Esophagus (tissue), 2 donors: ENCODE results near the gene SVBP. TPM values are rescaled to one million over a fixed set of nuclear protein-coding genes. Genes with fewer than 3 reads are reported as not detected.
A peak's percentile ranks its signal among the peaks of the same experiment; 100 is the strongest.

ENCODE experiments used
- H3K27ac ChIP-seq, 2 donors: one replicate each; pipeline ENCODE4 v1.5.1; 2013; ENCODE audit warnings: low read depth in 2 of 2, mild to moderate bottlenecking in 2 of 2, inconsistent platforms in 1 of 2, low read length in 1 of 2, moderate library complexity in 1 of 2
- H3K27me3 ChIP-seq, 2 donors: one replicate each; pipeline ENCODE4 v1.6.1; 2013; ENCODE audit warnings: low read length in 2 of 2, control low read depth in 1 of 2, mild to moderate bottlenecking in 1 of 2; ENCODE audit not compliant: insufficient read depth in 2 of 2, control insufficient read depth in 1 of 2
- H3K36me3 ChIP-seq, 2 donors: one replicate each; pipeline ENCODE4 v1.6.1; 2013; ENCODE audit warnings: low read length in 1 of 2; ENCODE audit not compliant: control insufficient read depth in 2 of 2, insufficient read depth in 2 of 2
- H3K4me1 ChIP-seq, 2 donors: one replicate each; pipeline ENCODE4 v1.6.1; 2013; ENCODE audit warnings: low read length in 1 of 2; ENCODE audit not compliant: control insufficient read depth in 2 of 2, insufficient read depth in 2 of 2
- H3K4me3 ChIP-seq, 2 donors: one replicate each; pipeline ENCODE4 v1.5.1; 2013; ENCODE audit warnings: low read length in 2 of 2, mild to moderate bottlenecking in 2 of 2, low read depth in 1 of 2, moderate library complexity in 1 of 2
- H3K9me3 ChIP-seq, 2 donors: one replicate each; pipeline ENCODE4 v1.6.1; 2013; ENCODE audit warnings: mild to moderate bottlenecking in 2 of 2, low read depth in 1 of 2, low read length in 1 of 2, moderate library complexity in 1 of 2; ENCODE audit not compliant: control insufficient read depth in 2 of 2, insufficient read depth in 1 of 2
- WGBS, 2 donors: extraction: QIAGEN DNeasy Blood & Tissue Kit; methylation state at CpG; one replicate each; pipeline ENCODE4 v1.1.7; 2013; 5-methylcytosine and 5-hydroxymethylcytosine counted together
- polyA plus RNA-seq, 2 donors: library from polyadenylated mRNA; stranded (reverse); fragments of 200-250 nt; gene quantifications; one replicate each; pipeline ENCODE4 v1.2.3, GENCODE V29; 2013
- donor health status: healthy with polysubstance abuse.
- donor health status: Bipolar disorder and iron deficiency.

SVBP gene
- polyA plus RNA-seq, 2 donors, result 13.3 to 16.7 TPM

- H3K36me3 ChIP-seq, result peaks cover 0 to 7% of the 10 kb centered on the region in 2 donors
- no peak overlapping the region for H3K4me3 ChIP-seq
- no peaks in the 10 kb centered on the region for H3K9me3 ChIP-seq
- H3K4me1 ChIP-seq, result no peaks in the 10 kb centered on the region
- no peak overlapping the region for H3K27ac ChIP-seq
- H3K27me3 ChIP-seq, result no peaks in the 10 kb centered on the region
Observed at GRCh38 chr1:42831273-42831672, 14.1 kb upstream of the SVBP start.

- Histone ChIP-seq H3K27me3 (no peaks in the 10 kb centered on the region), H3K9me3 (no peaks in the 10 kb centered on the region), H3K36me3 (peaks cover 0 to 7% of the 10 kb centered on the region in 2 donors), H3K4me1 (no peaks in the 10 kb centered on the region), H3K27ac (no peak overlapping the region), H3K4me3 (no peak overlapping the region)
- WGBS, 2 donors, result 88 to 92% methylated on average over 17 of the region's 17 CpGs
Observed at GRCh38 chr1:42830631-42831030, 13.4 kb upstream of the SVBP start.

DNA sequence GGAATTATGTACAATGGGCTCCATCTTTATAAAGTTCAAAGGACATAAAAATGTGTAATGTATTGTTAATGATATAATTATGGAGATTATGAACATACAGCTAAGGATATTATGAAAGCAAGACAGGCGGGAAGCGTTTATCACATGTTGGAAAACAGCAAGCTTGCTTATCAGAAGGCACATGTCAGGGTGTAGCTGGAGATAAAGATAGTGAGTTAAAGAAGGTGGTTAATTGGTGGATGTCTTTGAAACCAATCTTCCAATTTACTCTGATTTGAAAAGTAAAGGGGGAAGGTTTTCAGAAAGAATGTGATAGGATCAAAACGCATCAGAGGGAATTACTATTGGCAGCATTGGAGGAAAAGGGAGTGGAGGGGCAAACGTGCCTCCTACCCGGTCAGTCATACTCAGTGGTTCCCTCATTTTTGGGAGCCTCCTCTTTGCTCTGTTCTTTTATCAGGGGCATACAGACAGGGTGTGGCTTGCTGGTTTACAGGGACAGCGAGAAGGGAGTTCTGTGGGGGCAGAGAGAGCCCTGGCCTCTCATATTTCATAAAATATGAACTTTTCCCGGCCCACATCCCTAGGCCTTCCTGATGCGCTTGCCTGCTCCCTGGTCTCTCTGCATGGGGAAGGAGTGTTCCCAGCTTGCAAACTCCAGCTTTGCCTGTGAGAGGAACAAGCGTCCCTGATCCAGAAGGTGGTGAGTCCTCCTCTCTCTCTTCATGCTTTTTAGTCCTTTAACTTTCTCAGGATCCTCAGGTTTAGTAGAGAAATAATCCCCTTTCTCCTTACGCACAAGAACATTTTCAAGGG lies 8.0 kb upstream of the SVBP start:
- no peaks in the 10 kb centered on the region for H3K9me3 ChIP-seq
- peaks cover 0 to 1% of the 10 kb centered on the region in 2 donors for H3K36me3 ChIP-seq
- H3K4me1 ChIP-seq, result no peaks in the 10 kb centered on the region
- no peak overlapping the region for H3K27ac ChIP-seq
- H3K4me3 ChIP-seq, result no peak overlapping the region
- 85 to 86% methylated on average over 10 of the region's 10 CpGs for WGBS, 2 donors
- no peaks in the 10 kb centered on the region for H3K27me3 ChIP-seq

GRCh38 chr1:42824481-42825035 lies 7.4 kb upstream of the SVBP start:
- Histone ChIP-seq H3K36me3 (no peaks in the 10 kb centered on the region), H3K27ac (no peak overlapping the region), H3K27me3 (no peaks in the 10 kb centered on the region), H3K9me3 (no peaks in the 10 kb centered on the region), H3K4me1 (no peaks in the 10 kb centered on the region), H3K4me3 (no peak overlapping the region)
- WGBS, 2 donors, result 97% methylated on average over 4 of the region's 4 CpGs

DNA sequence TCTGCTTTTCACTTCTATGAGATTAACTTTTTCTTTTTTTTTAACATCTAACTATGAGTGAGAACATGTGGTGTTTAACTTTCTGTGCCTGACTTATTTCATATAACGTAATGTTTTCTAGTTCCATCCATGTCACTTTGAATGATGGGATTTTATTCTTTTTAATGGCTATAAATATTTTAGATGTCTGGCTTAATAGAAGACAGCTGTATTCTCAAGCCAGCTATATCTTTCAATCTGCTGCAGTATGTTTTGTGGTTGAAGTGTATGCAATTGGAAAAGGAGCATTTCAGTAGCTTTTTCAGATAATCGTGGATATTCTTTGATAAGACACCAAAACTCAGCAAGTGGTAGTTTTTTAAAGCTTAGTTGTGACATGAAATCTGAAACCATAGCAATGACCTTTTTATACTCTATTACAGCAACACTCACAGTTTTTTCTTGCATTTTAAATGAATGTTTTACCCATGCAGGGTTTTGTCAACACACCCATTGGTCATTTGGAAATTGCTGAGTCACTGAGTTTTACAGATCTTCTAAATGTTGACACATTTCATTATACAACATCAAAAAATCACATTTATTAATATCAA lies 5.7 kb upstream of the SVBP start:
- no peak overlapping the region for H3K27ac ChIP-seq
- no peaks in the 10 kb centered on the region for H3K4me1 ChIP-seq
- no peaks in the 10 kb centered on the region for H3K36me3 ChIP-seq
- H3K9me3 ChIP-seq, result no peaks in the 10 kb centered on the region
- no peak overlapping the region for H3K4me3 ChIP-seq
- no peaks in the 10 kb centered on the region for H3K27me3 ChIP-seq
- WGBS, 2 donors, result 46 to 49% methylated on average over 2 of the region's 2 CpGs

DNA sequence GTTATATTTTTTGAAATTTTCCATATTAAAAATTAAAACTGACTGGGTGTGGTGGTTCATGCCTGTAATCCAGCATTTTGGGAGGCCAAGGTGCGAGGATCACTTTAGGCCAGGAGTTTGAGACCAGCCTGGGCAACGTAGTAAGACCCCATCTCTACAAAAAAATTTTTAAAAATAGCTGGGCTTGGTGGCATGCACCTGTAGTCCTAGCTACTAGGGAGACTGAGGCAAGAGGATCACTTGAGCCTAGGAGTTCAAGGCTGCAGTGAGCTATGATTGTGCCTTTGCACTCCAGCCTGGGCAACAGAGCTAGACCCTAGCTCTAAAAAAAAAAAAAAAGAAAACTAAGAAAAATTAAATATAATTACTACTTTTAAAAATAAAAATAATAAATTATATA lies 4.5 kb upstream of the SVBP start:
- 94 to 98% methylated on average over 2 of the region's 2 CpGs for WGBS, 2 donors
- Histone ChIP-seq H3K9me3 (no peaks in the 10 kb centered on the region), H3K4me3 (no peak overlapping the region), H3K36me3 (no peaks in the 10 kb centered on the region), H3K4me1 (no peaks in the 10 kb centered on the region), H3K27me3 (no peaks in the 10 kb centered on the region), H3K27ac (no peak overlapping the region)

DNA sequence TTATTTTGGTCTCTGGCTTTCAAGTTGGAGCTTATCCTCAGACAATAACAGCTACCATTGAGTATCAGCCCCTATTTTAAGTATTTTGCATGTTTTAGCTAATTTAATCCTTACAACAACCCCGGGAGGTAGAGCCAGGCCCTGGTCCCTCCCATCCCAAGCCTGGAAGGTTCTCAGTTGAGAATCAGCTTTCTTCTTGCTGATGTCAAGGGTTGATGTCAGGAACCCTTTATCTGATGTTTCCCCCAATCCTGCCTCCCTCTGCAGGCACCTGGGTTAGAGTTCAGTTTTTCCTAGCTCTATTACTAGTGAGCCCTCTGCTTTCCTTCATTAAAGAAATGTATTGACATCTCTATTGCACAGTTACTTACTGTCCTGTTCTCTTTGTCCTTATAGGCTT lies 3.6 kb upstream of the SVBP start:
- no peak overlapping the region for H3K4me3 ChIP-seq
- H3K36me3 ChIP-seq, result no peaks in the 10 kb centered on the region
- 50 to 61% methylated on average over 1 of the region's 1 CpG for WGBS, 2 donors
- no peaks in the 10 kb centered on the region for H3K9me3 ChIP-seq
- no peak overlapping the region for H3K27ac ChIP-seq
- H3K4me1 ChIP-seq, result peaks cover 0 to 5% of the 10 kb centered on the region in 2 donors
- H3K27me3 ChIP-seq, result no peaks in the 10 kb centered on the region

DNA sequence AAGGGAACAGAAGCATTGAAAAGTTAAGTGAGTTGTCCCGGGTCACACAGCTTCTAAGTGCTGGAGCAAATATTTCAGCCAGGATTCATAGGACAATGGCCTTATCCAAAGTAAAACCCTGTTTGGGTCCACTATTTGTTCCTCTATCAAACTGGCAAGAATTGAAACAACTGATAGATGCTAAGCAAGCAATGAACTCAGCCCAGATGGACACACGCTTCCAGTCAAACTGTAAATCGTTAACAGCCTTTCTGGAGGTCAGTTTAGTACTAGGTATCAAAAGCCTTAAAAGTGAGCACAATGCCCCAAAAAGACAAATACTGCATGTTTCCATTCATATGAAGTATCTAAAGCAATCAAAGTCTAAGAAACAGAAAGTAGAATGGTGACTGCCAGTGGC lies 779 bp upstream of the SVBP start:
- Histone ChIP-seq H3K9me3 (no peaks in the 10 kb centered on the region), H3K27me3 (no peaks in the 10 kb centered on the region), H3K36me3 (no peaks in the 10 kb centered on the region), H3K4me1 (peaks cover 0 to 5% of the 10 kb centered on the region in 2 donors), H3K27ac (no peak overlapping the region), H3K4me3 (peak overlapping the region in 1 of 2 donors; percentile 76)
- WGBS, 2 donors, result 85 to 96% methylated on average over 3 of the region's 3 CpGs

- peak overlapping the region in 1 of 2 donors; percentile 76 for H3K4me3 ChIP-seq
- H3K27ac ChIP-seq, result no peak overlapping the region
- no peaks in the 10 kb centered on the region for H3K27me3 ChIP-seq
- WGBS, 2 donors, result 1% methylated on average over 13 of the region's 13 CpGs
- H3K9me3 ChIP-seq, result no peaks in the 10 kb centered on the region
- H3K4me1 ChIP-seq, result peaks cover 0 to 5% of the 10 kb centered on the region in 2 donors
- no peaks in the 10 kb centered on the region for H3K36me3 ChIP-seq
Observed at GRCh38 chr1:42817440-42817767, 207 bp upstream of the SVBP start.
